ENCODE data around the gene USP9X. TPM values are rescaled to one million over a fixed set of nuclear protein-coding genes. Genes with fewer than 3 reads are reported as not detected.

USP9X gene
- total and polyA plus RNA-seq, 2 donors (not counting 3 experiments of a cell fraction or from before 2014, with no cell fraction given), result 13.7 to 66.8 TPM

- Histone ChIP-seq H4K20me1 (replicated peaks; ENCODE audit: control insufficient read depth, extremely low read depth, insufficient read depth, low read length) (peaks cover 2% of the 10 kb centered on the region), H3K36me3 (ENCODE audit: control insufficient read depth in 2 of 2, extremely low read depth in 1 of 2, insufficient read depth in 2 of 2, low read length in 2 of 2) (no peaks in the 10 kb centered on the region), H3K27ac (ENCODE audit: insufficient read depth, low read depth, low read length) (no peak overlapping the region), H3K9me3 (replicated peaks; ENCODE audit: control insufficient read depth, insufficient read depth, low read length) (no peaks in the 10 kb centered on the region), H3K27me3 (ENCODE audit: control insufficient read depth in 2 of 2, insufficient read depth in 2 of 2, low read length in 2 of 2) (no peaks in the 10 kb centered on the region), H2AFZ (ENCODE audit: low read depth, low read length) (no peak overlapping the region), H3K9me1 (replicated peaks; ENCODE audit: control insufficient read depth, extremely low read depth, insufficient read depth, low read length) (no peaks in the 10 kb centered on the region), H3K4me2 (ENCODE audit: insufficient read depth, low read length) (no peak overlapping the region), H3K4me1 (ENCODE audit: control insufficient read depth, extremely low read depth, insufficient read depth, low read length) (peaks cover 4% of the 10 kb centered on the region), H3K79me2 (ENCODE audit: control insufficient read depth, insufficient read depth, low read length) (peaks cover 80% of the 10 kb centered on the region), H3K4me3 (replicated peaks in 1 of 3; ENCODE audit: insufficient read depth in 1 of 3, low read depth in 1 of 3, low read length in 3 of 3) (no peak overlapping the region), H3K9ac (replicated peaks; ENCODE audit: extremely low read depth, insufficient read depth, low read length) (no peak overlapping the region)
- dilution Hi-C loops (cut with MboI; ENCODE audit: extremely low pct_ligation_motif_present, low sequenced_read_pairs), result no loop called here
- no TSS peak for BruUV-seq (replicated peaks)
- no peak for DNase-seq (ENCODE audit: low read depth, low spot score)
- ChIA-PET CTCF (interaction anchor here (1.1 to 1.4 kb wide), 3 partner anchors 11 to 459 kb away, joined by 3 to 4 read pairs (median 3); no protein-coding TSS in a partner anchor), POLR2A (no interaction called here)
- FAIRE-seq, result no peak
- intact Hi-C loops (cut with micrococcal nuclease), result loop anchor here (10.0 kb wide), 1 partner anchor 96 kb away; no protein-coding TSS in a partner anchor
- TF ChIP-seq POLR2AphosphoS5 (IDR thresholded peaks at IDR 0.05; ENCODE audit: insufficient read depth, low read depth, low read length), result no peak
- no peak for TF ChIP-seq POLR2A (IDR thresholded peaks at IDR 0.05; ENCODE audit: low read depth, low read length)
- TF ChIP-seq JUN (IDR thresholded peaks at IDR 0.05; ENCODE audit: borderline replicate concordance, insufficient read depth, insufficient read length, low read depth), result no peak
- TF ChIP-seq EZH2 (IDR thresholded peaks at IDR 0.05; ENCODE audit: borderline replicate concordance, low read depth, low read length, severe bottlenecking), result no peak
- TF ChIP-seq MAX (IDR thresholded peaks at IDR 0.05; ENCODE audit: insufficient read depth, insufficient read length), result no peak
- TF ChIP-seq FOS (IDR thresholded peaks at IDR 0.05; ENCODE audit: borderline replicate concordance, insufficient read depth, low read length), result no peak
- no peak for TF ChIP-seq GATA2 (IDR thresholded peaks at IDR 0.05; ENCODE audit: insufficient read depth, insufficient read length, low read depth, low read length)
- no peak for TF ChIP-seq MYC (IDR thresholded peaks at IDR 0.05; ENCODE audit: low read depth, low read length)
- TF ChIP-seq CTCF (IDR thresholded peaks at IDR 0.05; ENCODE audit: extremely low read depth in 1 of 2, insufficient read depth in 1 of 2, low read depth in 1 of 2, low read length in 2 of 2), result no peak
Observed at GRCh38 chrX:41110801-41111625, 25.8 kb downstream of the USP9X start.
